Measurements from ENCODE around the gene GNAT2. TPM values are rescaled to one million over a fixed set of nuclear protein-coding genes. Genes with fewer than 3 reads are reported as not detected.

GNAT2 gene
- total RNA-seq, 1 donor from 2014 or later = not detected

GRCh38 chr1:109659997-109660690 lies 40.7 kb upstream of the GNAT2 start:
- no peak for TF ChIP-seq CTCF (conservative IDR thresholded peaks at IDR 0.05; ENCODE audit: low read depth, low read length)
- no peak overlapping the region for H3K4me3 ChIP-seq (ENCODE audit: low read depth, low read length)
- DNase-seq (ENCODE audit: low read depth) = no peak

- DNase-seq (ENCODE audit: low read depth) = no peak
- no peak overlapping the region for H3K4me3 ChIP-seq (ENCODE audit: low read depth, low read length)
- TF ChIP-seq CTCF (conservative IDR thresholded peaks at IDR 0.05; ENCODE audit: low read depth, low read length) = no peak
Observed at GRCh38 chr1:109659145-109659544, 39.7 kb upstream of the GNAT2 start.

GRCh38 chr1:109658533-109659042 lies 39.2 kb upstream of the GNAT2 start:
- no peak overlapping the region for H3K4me3 ChIP-seq (ENCODE audit: low read depth, low read length)
- no peak for DNase-seq (ENCODE audit: low read depth)
- no peak for TF ChIP-seq CTCF (conservative IDR thresholded peaks at IDR 0.05; ENCODE audit: low read depth, low read length)

- no peak overlapping the region for H3K4me3 ChIP-seq (ENCODE audit: low read depth, low read length)
- TF ChIP-seq CTCF (conservative IDR thresholded peaks at IDR 0.05; ENCODE audit: low read depth, low read length) = no peak
Observed at GRCh38 chr1:109657970-109658369, 38.6 kb upstream of the GNAT2 start.

GRCh38 chr1:109657395-109657794 lies 38.0 kb upstream of the GNAT2 start:
- H3K4me3 ChIP-seq (ENCODE audit: low read depth, low read length) = no peak overlapping the region
- no peak for TF ChIP-seq CTCF (conservative IDR thresholded peaks at IDR 0.05; ENCODE audit: low read depth, low read length)
- DNase-seq (ENCODE audit: low read depth) = no peak

More at GRCh38 chr1:109657970-109658369, 38.6 kb upstream of the GNAT2 start:
- DNase-seq (ENCODE audit: low read depth) = no peak

- no peak for DNase-seq (ENCODE audit: low read depth)
- TF ChIP-seq CTCF (conservative IDR thresholded peaks at IDR 0.05; ENCODE audit: low read depth, low read length) = no peak
- H3K4me3 ChIP-seq (ENCODE audit: low read depth, low read length) = peak within 1 kb of the TSS; percentile 75
Observed at GRCh38 chr1:109655615-109656519, 36.5 kb upstream of the GNAT2 start, which contains the start of gene GSTM4. GSTM4 (plus strand) TSS chr1:109656099; CDS start chr1:109656390, 291 bp downstream.

Measured in epithelial cell of proximal tubule (primary cell).